Chondrocyte (in vitro differentiated cells): ENCODE measurements around the gene PDE11A. TPM values are rescaled to one million over a fixed set of nuclear protein-coding genes. Genes with fewer than 3 reads are reported as not detected.

Experiments
- DNase-seq: peaks from one replicate; pipeline ENCODE4 v3.0.0; 2021; ENCODE audit warnings: mixed read lengths, low spot score
- H3K27ac Mint-ChIP-seq: one replicate; pipeline ENCODE4 v1.8.0; 2021; ENCODE audit warnings: mild to moderate bottlenecking, moderate library complexity, mixed read lengths; ENCODE audit not compliant: unreplicated experiment
- H3K27me3 Mint-ChIP-seq: 2 replicates; pipeline ENCODE4 v1.8.0; 2021; ENCODE audit warnings: low read depth, mixed read lengths
- H3K36me3 Mint-ChIP-seq: 2 replicates; pipeline ENCODE4 v1.8.0; 2021; ENCODE audit warnings: low read depth, mixed read lengths
- H3K4me1 Mint-ChIP-seq: 2 replicates; pipeline ENCODE4 v1.8.0; 2021; ENCODE audit warnings: low read depth, mild to moderate bottlenecking, mixed read lengths
- H3K4me3 Mint-ChIP-seq: one replicate; pipeline ENCODE4 v1.8.0; 2021; ENCODE audit warnings: mild to moderate bottlenecking, moderate library complexity, mixed read lengths; ENCODE audit not compliant: unreplicated experiment
- H3K9me3 Mint-ChIP-seq: 2 replicates; pipeline ENCODE4 v1.8.0; 2021; ENCODE audit warnings: low read depth, mixed read lengths
- CTCF ChIP-seq: fragments of 200-600 bp; sonication (generic); IDR thresholded peaks from 2 replicates; pipeline ENCODE4 v1.5.0; 2021; ENCODE audit warnings: antibody characterized with exemption, mild to moderate bottlenecking, moderate library complexity
- total RNA-seq: library from RNA; stranded (reverse); gene quantifications from 3 replicates; pipeline ENCODE4 v1.2.1, GENCODE V29; 2021

The PDE11A gene
- total RNA-seq, 1 donor from 2014 or later, result 2.1 TPM

GRCh38 chr2:177600917-177601316 is 471.7 kb downstream of the PDE11A start:
- H3K27ac Mint-ChIP-seq, result no peak overlapping the region
- peaks cover 11% of the 10 kb centered on the region for H3K4me1 Mint-ChIP-seq
- no peak overlapping the region for H3K4me3 Mint-ChIP-seq
- H3K36me3 Mint-ChIP-seq, result no peaks in the 10 kb centered on the region
- no peaks in the 10 kb centered on the region for H3K27me3 Mint-ChIP-seq
- DNase-seq, result no peak
- TF ChIP-seq CTCF, result no peak
- no peaks in the 10 kb centered on the region for H3K9me3 Mint-ChIP-seq

- H3K4me3 Mint-ChIP-seq, result no peak overlapping the region
- H3K27ac Mint-ChIP-seq, result no peak overlapping the region
- no peaks in the 10 kb centered on the region for H3K9me3 Mint-ChIP-seq
- no peaks in the 10 kb centered on the region for H3K27me3 Mint-ChIP-seq
- DNase-seq, result no peak
- TF ChIP-seq CTCF, result no peak
- H3K36me3 Mint-ChIP-seq, result no peaks in the 10 kb centered on the region
- peaks cover 11% of the 10 kb centered on the region for H3K4me1 Mint-ChIP-seq
Measured at GRCh38 chr2:177599956-177600355, 472.6 kb downstream of the PDE11A start.

GRCh38 chr2:177599139-177599688 is 473.4 kb downstream of the PDE11A start:
- Mint-ChIP-seq H3K4me3 (no peak overlapping the region), H3K27me3 (no peaks in the 10 kb centered on the region), H3K27ac (no peak overlapping the region), H3K36me3 (no peaks in the 10 kb centered on the region), H3K4me1 (peaks cover 8% of the 10 kb centered on the region), H3K9me3 (no peaks in the 10 kb centered on the region)
- no peak for TF ChIP-seq CTCF
- DNase-seq, result no peak

GRCh38 chr2:177598326-177599138 is 474.0 kb downstream of the PDE11A start:
- Mint-ChIP-seq H3K9me3 (no peaks in the 10 kb centered on the region), H3K27ac (no peak overlapping the region), H3K27me3 (no peaks in the 10 kb centered on the region), H3K36me3 (no peaks in the 10 kb centered on the region), H3K4me3 (no peak overlapping the region), H3K4me1 (peaks cover 7% of the 10 kb centered on the region)
- no peak for DNase-seq
- no peak for TF ChIP-seq CTCF

GRCh38 chr2:177597759-177598158 is 474.8 kb downstream of the PDE11A start:
- H3K4me3 Mint-ChIP-seq, result no peak overlapping the region
- no peak for TF ChIP-seq CTCF
- no peak for DNase-seq
- H3K36me3 Mint-ChIP-seq, result no peaks in the 10 kb centered on the region
- H3K27me3 Mint-ChIP-seq, result no peaks in the 10 kb centered on the region
- no peak overlapping the region for H3K27ac Mint-ChIP-seq
- H3K4me1 Mint-ChIP-seq, result peaks cover 7% of the 10 kb centered on the region
- no peaks in the 10 kb centered on the region for H3K9me3 Mint-ChIP-seq
